H9 (cell line): Measurements from ENCODE around the gene SDR42E1. TPM values are rescaled to one million over a fixed set of nuclear protein-coding genes. Genes with fewer than 3 reads are reported as not detected.

Experiments
- DNase-seq: peaks from one replicate; pipeline ENCODE4 v3.0.0-alpha.2; 2017
- H2AFZ ChIP-seq: one replicate; pipeline ENCODE4 v1.6.1; 2013; ENCODE audit warnings: mild to moderate bottlenecking, low read length, control low read depth, moderate library complexity
- H2AK5ac ChIP-seq: 2 replicates; pipeline ENCODE4 v1.6.1; 2013; ENCODE audit warnings: low read length, control low read depth, mixed read lengths; ENCODE audit not compliant: insufficient read length
- H2BK120ac ChIP-seq: one replicate; pipeline ENCODE4 v1.6.1; 2013; ENCODE audit warnings: low read depth, mild to moderate bottlenecking, low read length, control low read depth, inconsistent platforms; ENCODE audit not compliant: poor library complexity, severe bottlenecking
- H2BK12ac ChIP-seq: 2 replicates; pipeline ENCODE4 v1.6.1; 2013; ENCODE audit warnings: low read length, control low read depth, mixed read lengths, low read depth; ENCODE audit not compliant: insufficient read length
- H2BK15ac ChIP-seq: 2 replicates; pipeline ENCODE4 v1.6.1; 2013; ENCODE audit warnings: low read depth, low read length, control low read depth
- H2BK20ac ChIP-seq: one replicate; pipeline ENCODE4 v1.6.1; 2013; ENCODE audit warnings: low read depth, mild to moderate bottlenecking, low read length, control low read depth, inconsistent platforms; ENCODE audit not compliant: poor library complexity, severe bottlenecking
- H2BK5ac ChIP-seq: 2 replicates; pipeline ENCODE4 v1.6.1; 2013; ENCODE audit warnings: low read length, control low read depth, mixed read lengths; ENCODE audit not compliant: insufficient read length
- H3K14ac ChIP-seq: 2 replicates; pipeline ENCODE4 v1.6.1; 2013; ENCODE audit warnings: low read length, control low read depth; ENCODE audit not compliant: insufficient read depth
- H3K18ac ChIP-seq: 2 replicates; pipeline ENCODE4 v1.6.1; 2013; ENCODE audit warnings: low read depth, mild to moderate bottlenecking, mixed read lengths, low read length, control low read depth; ENCODE audit not compliant: insufficient read length
- H3K23ac ChIP-seq: 2 replicates; pipeline ENCODE4 v1.6.1; 2013; ENCODE audit warnings: low read length, control low read depth, mixed read lengths, low read depth; ENCODE audit not compliant: insufficient read length
- H3K23me2 ChIP-seq: 2 replicates; pipeline ENCODE4 v1.6.1; 2013; ENCODE audit warnings: low read depth, mild to moderate bottlenecking, mixed read lengths, low read length, control low read depth; ENCODE audit not compliant: insufficient read length, poor library complexity, severe bottlenecking
- H3K27ac ChIP-seq: 2 replicates; pipeline ENCODE4 v1.5.1; 2013; ENCODE audit warnings: low read length, control low read depth, mixed read lengths, low read depth; ENCODE audit not compliant: insufficient read length
- H3K27me3 ChIP-seq: 2 replicates; pipeline ENCODE4 v1.6.1; 2013; ENCODE audit warnings: low read length, control low read depth, inconsistent platforms; ENCODE audit not compliant: insufficient read depth
- H3K4ac ChIP-seq: 2 replicates; pipeline ENCODE4 v1.6.1; 2013; ENCODE audit warnings: low read depth, mild to moderate bottlenecking, control low read depth, inconsistent platforms, low read length, moderate library complexity
- H3K4me1 ChIP-seq: 2 replicates; pipeline ENCODE4 v1.6.1; 2013; ENCODE audit warnings: low read length, control low read depth, inconsistent platforms; ENCODE audit not compliant: insufficient read depth
- H3K4me2 ChIP-seq: 2 replicates; pipeline ENCODE4 v1.6.1; 2013; ENCODE audit warnings: low read length, control low read depth, mixed read lengths; ENCODE audit not compliant: insufficient read length, insufficient read depth
- H3K56ac ChIP-seq: 2 replicates; pipeline ENCODE4 v1.6.1; 2013; ENCODE audit warnings: low read depth, mild to moderate bottlenecking, mixed read lengths, low read length, control low read depth; ENCODE audit not compliant: insufficient read length
- H3K79me1 ChIP-seq: 2 replicates; pipeline ENCODE4 v1.6.1; 2013; ENCODE audit warnings: low read depth, mild to moderate bottlenecking, moderate library complexity, low read length, control low read depth, inconsistent platforms; ENCODE audit not compliant: insufficient read depth, poor library complexity, severe bottlenecking
- H3K79me2 ChIP-seq: 2 replicates; pipeline ENCODE4 v1.6.1; 2013; ENCODE audit warnings: low read length, control low read depth, inconsistent platforms; ENCODE audit not compliant: insufficient read depth
- H3K9ac ChIP-seq: 2 replicates; pipeline ENCODE4 v1.6.1; 2013; ENCODE audit warnings: low read length, control low read depth, mixed read lengths; ENCODE audit not compliant: insufficient read length; ENCODE audit errors: extremely low read depth
- H3K9me3 ChIP-seq: one replicate; pipeline ENCODE4 v1.6.1; 2013; ENCODE audit warnings: low read depth, low read length, inconsistent platforms; ENCODE audit not compliant: control insufficient read depth
- H3T11ph ChIP-seq: one replicate; pipeline ENCODE4 v1.6.1; 2013; ENCODE audit warnings: mild to moderate bottlenecking, low read length, control low read depth, inconsistent platforms
- H4K20me1 ChIP-seq: one replicate; pipeline ENCODE4 v1.6.1; 2013; ENCODE audit not compliant: control insufficient read depth, insufficient read length, insufficient read depth
- H4K5ac ChIP-seq: 2 replicates; pipeline ENCODE4 v1.6.1; 2013; ENCODE audit warnings: low read depth, mild to moderate bottlenecking, mixed read lengths, low read length, control low read depth; ENCODE audit not compliant: insufficient read length
- H4K8ac ChIP-seq: replicated peaks from 2 replicates; pipeline ENCODE4 v1.6.1; 2013; ENCODE audit warnings: low read length, control low read depth, mixed read lengths, low read depth; ENCODE audit not compliant: insufficient read length
- H4K91ac ChIP-seq: 2 replicates; pipeline ENCODE4 v1.6.1; 2013; ENCODE audit warnings: low read depth, mild to moderate bottlenecking, moderate library complexity, mixed read lengths, low read length, control low read depth; ENCODE audit not compliant: insufficient read length
- H3K27ac Mint-ChIP-seq, 3 experiments: 2 replicates in 2 of 3; 3 replicates in 1 of 3; pipeline ENCODE4 v1.8.0; 2020 to 2021; ENCODE audit warnings: mixed read lengths in 3 of 3, mild to moderate bottlenecking in 1 of 3, moderate library complexity in 1 of 3
- H3K27me3 Mint-ChIP-seq: 2 replicates; pipeline ENCODE4 v1.8.0; 2021; ENCODE audit warnings: low read depth, mild to moderate bottlenecking, moderate library complexity, mixed read lengths
- H3K36me3 Mint-ChIP-seq, 3 experiments: 2 replicates in 2 of 3; 3 replicates in 1 of 3; pipeline ENCODE4 v1.8.0; 2020 to 2021; ENCODE audit warnings: low read depth in 3 of 3, mixed read lengths in 3 of 3; ENCODE audit not compliant: insufficient read depth in 1 of 3
- H3K4me1 Mint-ChIP-seq, 2 experiments: 2 replicates each; pipeline ENCODE4 v1.8.0; 2020; ENCODE audit warnings: mixed read lengths in 2 of 2
- H3K4me3 Mint-ChIP-seq, 2 experiments: 2 replicates in 1 of 2; 3 replicates in 1 of 2; pipeline ENCODE4 v1.8.0; 2020 to 2021; ENCODE audit warnings: mild to moderate bottlenecking in 2 of 2, mixed read lengths in 2 of 2, moderate library complexity in 1 of 2
- H3K9me3 Mint-ChIP-seq, 2 experiments: 2 replicates in 1 of 2; 3 replicates in 1 of 2; pipeline ENCODE4 v1.8.0; 2020; ENCODE audit warnings: mild to moderate bottlenecking in 2 of 2, mixed read lengths in 2 of 2, moderate library complexity in 1 of 2
- CTCF ChIP-seq: fragments of 200-600 bp; sonication (generic); conservative IDR thresholded peaks from 3 replicates; pipeline ENCODE4 v1.8.0; 2021; ENCODE audit warnings: antibody characterized with exemption, mild to moderate bottlenecking
- WGBS: extraction: QIAGEN DNeasy Blood & Tissue Kit; methylation state at CpG from one replicate; pipeline ENCODE4 v1.1.7; 2013; ENCODE audit warnings: missing lambda C conversion rate, low lambda C conversion rate, mixed read lengths; ENCODE audit not compliant: insufficient read length; ENCODE audit errors: extremely low coverage; 5-methylcytosine and 5-hydroxymethylcytosine counted together
- total RNA-seq: library from RNA; stranded (reverse); gene quantifications from 2 replicates; pipeline ENCODE4 v1.2.1, GENCODE V29; 2021

The SDR42E1 gene
- total RNA-seq, 1 experiment from 2014 or later: not detected

DNA sequence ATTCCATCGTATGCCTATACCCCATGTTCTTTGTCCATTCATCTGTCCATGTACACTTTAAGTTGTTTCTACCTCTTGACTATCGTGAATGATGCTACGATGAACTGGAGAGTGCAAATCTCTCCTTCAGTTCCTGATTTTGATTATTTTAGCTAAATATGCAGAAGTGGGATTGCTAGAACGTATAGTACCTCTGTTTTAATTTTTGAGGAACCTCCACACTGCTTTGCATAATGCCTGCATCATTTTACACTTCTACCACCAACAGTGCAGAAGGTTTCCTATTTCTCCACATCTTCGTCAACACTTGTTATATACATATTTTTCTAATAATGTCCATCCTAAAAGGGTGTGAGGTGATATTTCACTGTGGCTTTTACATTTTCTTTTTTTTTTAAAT, 43.9 kb downstream of the SDR42E1 start:
- Histone ChIP-seq H3K4me1 (no peaks in the 10 kb centered on the region), H3K23me2 (peaks cover under 1% of the 10 kb centered on the region), H4K5ac (no peak overlapping the region), H2BK15ac (no peak overlapping the region), H4K8ac (no peak overlapping the region), H3K4ac (no peak overlapping the region), H2BK120ac (no peak overlapping the region), H2BK20ac (no peak overlapping the region), H3K9ac (no peak overlapping the region), H3K79me1 (no peaks in the 10 kb centered on the region), H3K18ac (no peak overlapping the region), H2AFZ (no peak overlapping the region), H3K27me3 (no peaks in the 10 kb centered on the region), H2BK5ac (no peak overlapping the region), H3K79me2 (no peaks in the 10 kb centered on the region), H3K27ac (no peak overlapping the region), H3K14ac (no peak overlapping the region), H4K20me1 (no peaks in the 10 kb centered on the region), H3K56ac (no peak overlapping the region), H4K91ac (no peak overlapping the region), H3K23ac (no peak overlapping the region), H3K9me3 (peaks cover 5% of the 10 kb centered on the region), H3K4me2 (no peak overlapping the region), H3T11ph (no peak overlapping the region), H2AK5ac (no peak overlapping the region), H2BK12ac (no peak overlapping the region)
- 0 out of 4 replicates have a peak, but pooled peaks cover 0 to 4% of the 10 kb centered on the region in 2 experiments for H3K4me1 Mint-ChIP-seq
- H3K4me3 Mint-ChIP-seq: no peak overlapping the region
- no peak for TF ChIP-seq CTCF
- H3K9me3 Mint-ChIP-seq: peaks cover 24 to 28% of the 10 kb centered on the region in 2 experiments
- no CpG with 5 or more reads among the region's 5 CpGs for WGBS
- H3K27me3 Mint-ChIP-seq: no peaks in the 10 kb centered on the region; the same call in 1 of the 2 replicates
- H3K36me3 Mint-ChIP-seq: peaks cover 5 to 23% (median 10%) of the 10 kb centered on the region in 3 experiments
- H3K27ac Mint-ChIP-seq: no peak overlapping the region
- DNase-seq: no peak
